Stimulated activated CD4-positive, alpha-beta T cell treated with anti-CD3 and anti-CD28 coated beads, Interleukin-4, amount 100 ng/mL, for 24 hours (primary cell): ENCODE measurements around the gene COL5A1.
A peak's percentile ranks its signal among the peaks of the same experiment; 100 is the strongest.

ENCODE experiments used
- DNase-seq: peaks from one replicate; pipeline ENCODE4 v3.0.0-alpha.2; 2020

The COL5A1 gene

GRCh38 chr9:134730761-134731496, 89.3 kb downstream of the COL5A1 start:
- no peak for DNase-seq

GRCh38 chr9:134731497-134732391, 90.1 kb downstream of the COL5A1 start:
- DNase-seq = no peak

GRCh38 chr9:134732392-134733110, 90.9 kb downstream of the COL5A1 start:
- DNase-seq = no peak

- no peak for DNase-seq
Observed at GRCh38 chr9:134733480-134734232, 92.1 kb downstream of the COL5A1 start.

GRCh38 chr9:134734270-134734669, 92.7 kb downstream of the COL5A1 start:
- DNase-seq = no peak

- DNase-seq = no peak
Observed at GRCh38 chr9:134735441-134736175, 94.0 kb downstream of the COL5A1 start.

GRCh38 chr9:134736791-134737497, 95.3 kb downstream of the COL5A1 start:
- DNase-seq = no peak

GRCh38 chr9:134737842-134738580, 96.4 kb downstream of the COL5A1 start:
- no peak for DNase-seq

GRCh38 chr9:134738869-134739659, 97.5 kb downstream of the COL5A1 start:
- DNase-seq = peak; percentile 31

- no peak for DNase-seq
Observed at GRCh38 chr9:134739660-134739968, 98.0 kb downstream of the COL5A1 start.

GRCh38 chr9:134740071-134740470, 98.5 kb downstream of the COL5A1 start:
- no peak for DNase-seq

GRCh38 chr9:134741846-134742245, 100.2 kb downstream of the COL5A1 start:
- DNase-seq = no peak

GRCh38 chr9:134742822-134743535, 101.4 kb downstream of the COL5A1 start:
- no peak for DNase-seq

GRCh38 chr9:134743853-134744252, 102.2 kb downstream of the COL5A1 start:
- DNase-seq = no peak

- no peak for DNase-seq
Observed at GRCh38 chr9:134744385-134745295, 103.0 kb downstream of the COL5A1 start.

GRCh38 chr9:134747951-134748489, 106.4 kb downstream of the COL5A1 start:
- no peak for DNase-seq

- no peak for DNase-seq
Observed at GRCh38 chr9:134748591-134748990, 107.0 kb downstream of the COL5A1 start.
